HEK293 (cell line): ENCODE results near the gene DLGAP3.

Source experiments
- CTCF ChIA-PET: fragments of 350-600 bp; formaldehyde crosslinking; extraction: SDS; loops from one replicate; lab custom pipeline; 2021; ENCODE audit warnings: antibody characterized with exemption; lab: Yijun Ruan, JAX
- POLR2A ChIA-PET: fragments of 300-600 bp; formaldehyde crosslinking; extraction: SDS; loops from one replicate; lab custom pipeline; 2020; ENCODE audit warnings: antibody characterized with exemption, inconsistent platforms; lab: Yijun Ruan, JAX
- H3K27ac ChIP-seq: fragments of 200-500 bp; sonication (Bioruptor generic); 2 replicates; pipeline ENCODE4 v1.5.1; 2014; ENCODE audit warnings: low read depth, low read length, control low read depth, inconsistent platforms; ENCODE audit errors: extremely low read depth
- H3K36me3 ChIP-seq, 2 experiments: fragments of 200-500 bp in 1 of 2; sonication (Bioruptor generic) in 1 of 2; 1 replicate in 1 of 2; 2 replicates in 1 of 2; pipeline ENCODE4 v1.5.1; 2014 to 2017; ENCODE audit warnings: inconsistent platforms in 2 of 2, low read length in 2 of 2; ENCODE audit not compliant: control insufficient read depth in 2 of 2, insufficient read depth in 1 of 2
- H3K4me1 ChIP-seq: fragments of 200-500 bp; sonication (Bioruptor generic); 2 replicates; pipeline ENCODE4 v1.5.1; 2014; ENCODE audit warnings: mild to moderate bottlenecking, low read length, inconsistent platforms; ENCODE audit not compliant: control insufficient read depth, insufficient read depth
- H3K4me3 ChIP-seq: 2 replicates; pipeline ENCODE4 v1.5.1; 2011; ENCODE audit warnings: low read depth, mild to moderate bottlenecking, control low read depth, low read length, moderate library complexity
- H3K9me3 ChIP-seq: fragments of 200-500 bp; sonication (Bioruptor generic); 2 replicates; pipeline ENCODE4 v1.5.1; 2014; ENCODE audit warnings: low read depth, low read length, inconsistent platforms; ENCODE audit not compliant: control insufficient read depth, insufficient read depth
- EGR2 ChIP-seq: fragments of 450-650 bp; formaldehyde crosslinking; IDR thresholded peaks from 2 replicates; pipeline ENCODE4 v1.5.1; 2016; ENCODE audit warnings: low read depth, missing biosample characterization, missing genetic modification characterization
- HOXD13 ChIP-seq: sonication (generic); formaldehyde crosslinking; IDR thresholded peaks from 2 replicates; pipeline ENCODE4 v1.8.0; 2022; ENCODE audit warnings: missing genetic modification reagents, borderline replicate concordance
- INSM2 ChIP-seq: fragments of 450-650 bp; formaldehyde crosslinking; IDR thresholded peaks from 2 replicates; pipeline ENCODE4 v1.5.1; 2016; ENCODE audit warnings: missing biosample characterization, missing genetic modification characterization
- KLF16 ChIP-seq: fragments of 450-650 bp; formaldehyde crosslinking; IDR thresholded peaks from 2 replicates; pipeline ENCODE4 v1.5.1; 2017; ENCODE audit warnings: missing biosample characterization, missing genetic modification characterization
- MZF1 ChIP-seq: fragments of 450-650 bp; formaldehyde crosslinking; IDR thresholded peaks from 2 replicates; pipeline ENCODE4 v1.5.1; 2017; ENCODE audit warnings: missing biosample characterization, missing genetic modification characterization, borderline replicate concordance
- OVOL3 ChIP-seq: fragments of 450-650 bp; formaldehyde crosslinking; IDR thresholded peaks from 2 replicates; pipeline ENCODE4 v1.5.1; 2016; ENCODE audit warnings: missing biosample characterization, missing genetic modification characterization
- SP7 ChIP-seq: fragments of 450-650 bp; formaldehyde crosslinking; IDR thresholded peaks from 2 replicates; pipeline ENCODE4 v1.5.1; 2016; ENCODE audit warnings: missing biosample characterization, missing genetic modification characterization
- WT1 ChIP-seq: fragments of 450-650 bp; formaldehyde crosslinking; IDR thresholded peaks from 2 replicates; pipeline ENCODE4 v1.5.1; 2016; ENCODE audit warnings: missing biosample characterization, missing genetic modification characterization
- ZBTB21 ChIP-seq: fragments of 450-650 bp; formaldehyde crosslinking; IDR thresholded peaks from 2 replicates; pipeline ENCODE4 v1.5.1; 2017; ENCODE audit warnings: missing biosample characterization, missing genetic modification characterization
- ZNF157 ChIP-seq: fragments of 450-650 bp; formaldehyde crosslinking; IDR thresholded peaks from 2 replicates; pipeline ENCODE4 v1.5.1; 2016; ENCODE audit warnings: missing biosample characterization, missing genetic modification characterization
- ZNF302 ChIP-seq: fragments of 450-650 bp; formaldehyde crosslinking; IDR thresholded peaks from 2 replicates; pipeline ENCODE4 v1.5.1; 2016; ENCODE audit warnings: missing biosample characterization, missing genetic modification characterization, low read depth
- ZNF350 ChIP-seq: fragments of 450-650 bp; formaldehyde crosslinking; IDR thresholded peaks from 2 replicates; pipeline ENCODE4 v1.5.0; 2017; ENCODE audit warnings: missing biosample characterization, mild to moderate bottlenecking, missing genetic modification characterization
- ZNF366 ChIP-seq: fragments of 450-650 bp; formaldehyde crosslinking; conservative IDR thresholded peaks from 2 replicates; pipeline ENCODE4 v1.5.1; 2016; ENCODE audit warnings: missing biosample characterization, missing genetic modification characterization
- ZNF610 ChIP-seq: fragments of 450-650 bp; formaldehyde crosslinking; IDR thresholded peaks from 2 replicates; pipeline ENCODE4 v1.5.1; 2016; ENCODE audit warnings: missing biosample characterization, missing genetic modification characterization, borderline replicate concordance
- ZNF660 ChIP-seq: fragments of 450-650 bp; IDR thresholded peaks from 2 replicates; pipeline ENCODE4 v1.5.1; 2018; ENCODE audit warnings: missing biosample characterization, mild to moderate bottlenecking, missing genetic modification characterization
- TF ChIP-seq, protein P1 (sequence below): fragments of 450-650 bp; formaldehyde crosslinking; IDR thresholded peaks from 2 replicates; pipeline ENCODE4 v1.5.1; 2016; ENCODE audit warnings: missing biosample characterization, missing genetic modification characterization
- TF ChIP-seq, protein P2 (sequence below): fragments of 450-650 bp; formaldehyde crosslinking; IDR thresholded peaks from 2 replicates; pipeline ENCODE4 v1.5.1; 2017; ENCODE audit warnings: missing biosample characterization, missing genetic modification characterization
- TF ChIP-seq, protein P3 (sequence below): fragments of 450-650 bp; formaldehyde crosslinking; IDR thresholded peaks from 2 replicates; pipeline ENCODE4 v1.5.1; 2016; ENCODE audit warnings: missing biosample characterization, missing genetic modification characterization
- TF ChIP-seq, protein P4 (sequence below): fragments of 450-650 bp; formaldehyde crosslinking; IDR thresholded peaks from 2 replicates; pipeline ENCODE4 v1.5.1; 2016; ENCODE audit warnings: missing biosample characterization, missing genetic modification characterization, borderline replicate concordance
- TF ChIP-seq, protein P5 (sequence below): fragments of 450-650 bp; formaldehyde crosslinking; IDR thresholded peaks from 2 replicates; pipeline ENCODE4 v1.5.1; 2016; ENCODE audit warnings: missing biosample characterization, missing genetic modification characterization

DLGAP3 gene

DNA sequence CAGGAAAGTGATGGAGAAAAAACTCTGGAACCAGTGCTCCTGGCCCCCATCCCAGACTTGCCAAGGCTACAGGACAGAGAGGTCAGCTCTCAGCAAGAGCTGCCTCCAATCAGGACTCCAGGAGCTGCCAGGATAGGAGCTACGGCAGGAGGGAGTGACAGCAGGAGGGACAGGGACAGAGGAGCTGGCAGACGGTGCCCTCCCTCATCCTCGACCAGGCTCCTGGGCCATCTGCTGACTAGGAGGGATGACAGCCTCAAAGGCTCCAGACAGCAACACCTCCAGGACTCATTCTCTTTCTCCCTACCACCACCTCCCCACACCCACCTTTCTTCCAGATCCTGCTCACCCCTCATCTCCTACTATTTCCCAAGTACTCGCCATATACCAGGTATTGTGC lies 22.7 kb downstream of the DLGAP3 start (continued):
- no peak for TF ChIP-seq WT1 (tag by site-specific recombination)

DNA sequence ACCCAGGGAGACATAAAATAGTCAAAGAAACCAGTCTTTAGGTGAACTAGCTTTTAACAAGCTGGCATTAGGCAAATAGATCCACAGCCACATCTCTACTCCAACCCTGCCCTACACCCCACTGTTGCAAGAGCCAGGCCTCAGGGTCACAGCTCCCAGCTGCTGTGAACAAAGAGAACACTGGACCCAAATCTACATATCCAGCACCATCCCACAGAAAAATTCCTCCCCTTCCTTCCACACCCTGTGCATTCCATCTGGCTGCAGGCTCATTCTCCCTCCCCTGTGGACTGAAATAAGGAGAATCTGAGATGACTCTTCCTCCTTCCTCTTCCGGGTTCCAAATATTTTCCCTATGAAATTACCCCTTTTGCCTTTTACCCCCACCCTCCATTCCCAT lies 23.2 kb downstream of the DLGAP3 start:
- ChIA-PET POLR2A (no interaction called here), CTCF (no interaction called here)
- H3K9me3 ChIP-seq: no peaks in the 10 kb centered on the region
- H3K4me3 ChIP-seq: no peak overlapping the region
- no peaks in the 10 kb centered on the region for H3K36me3 ChIP-seq
- TF ChIP-seq, protein P1, sequence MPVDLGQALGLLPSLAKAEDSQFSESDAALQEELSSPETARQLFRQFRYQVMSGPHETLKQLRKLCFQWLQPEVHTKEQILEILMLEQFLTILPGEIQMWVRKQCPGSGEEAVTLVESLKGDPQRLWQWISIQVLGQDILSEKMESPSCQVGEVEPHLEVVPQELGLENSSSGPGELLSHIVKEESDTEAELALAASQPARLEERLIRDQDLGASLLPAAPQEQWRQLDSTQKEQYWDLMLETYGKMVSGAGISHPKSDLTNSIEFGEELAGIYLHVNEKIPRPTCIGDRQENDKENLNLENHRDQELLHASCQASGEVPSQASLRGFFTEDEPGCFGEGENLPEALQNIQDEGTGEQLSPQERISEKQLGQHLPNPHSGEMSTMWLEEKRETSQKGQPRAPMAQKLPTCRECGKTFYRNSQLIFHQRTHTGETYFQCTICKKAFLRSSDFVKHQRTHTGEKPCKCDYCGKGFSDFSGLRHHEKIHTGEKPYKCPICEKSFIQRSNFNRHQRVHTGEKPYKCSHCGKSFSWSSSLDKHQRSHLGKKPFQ: no peak
- no peak for TF ChIP-seq ZNF366 (tag by site-specific recombination)
- TF ChIP-seq INSM2: no peak
- no peak for TF ChIP-seq ZNF660 (tag by site-specific recombination)
- TF ChIP-seq, protein P2, sequence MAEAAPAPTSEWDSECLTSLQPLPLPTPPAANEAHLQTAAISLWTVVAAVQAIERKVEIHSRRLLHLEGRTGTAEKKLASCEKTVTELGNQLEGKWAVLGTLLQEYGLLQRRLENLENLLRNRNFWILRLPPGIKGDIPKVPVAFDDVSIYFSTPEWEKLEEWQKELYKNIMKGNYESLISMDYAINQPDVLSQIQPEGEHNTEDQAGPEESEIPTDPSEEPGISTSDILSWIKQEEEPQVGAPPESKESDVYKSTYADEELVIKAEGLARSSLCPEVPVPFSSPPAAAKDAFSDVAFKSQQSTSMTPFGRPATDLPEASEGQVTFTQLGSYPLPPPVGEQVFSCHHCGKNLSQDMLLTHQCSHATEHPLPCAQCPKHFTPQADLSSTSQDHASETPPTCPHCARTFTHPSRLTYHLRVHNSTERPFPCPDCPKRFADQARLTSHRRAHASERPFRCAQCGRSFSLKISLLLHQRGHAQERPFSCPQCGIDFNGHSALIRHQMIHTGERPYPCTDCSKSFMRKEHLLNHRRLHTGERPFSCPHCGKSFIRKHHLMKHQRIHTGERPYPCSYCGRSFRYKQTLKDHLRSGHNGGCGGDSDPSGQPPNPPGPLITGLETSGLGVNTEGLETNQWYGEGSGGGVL (tag by site-specific recombination): no peak
- no peak for TF ChIP-seq ZNF157 (tag by site-specific recombination)
- TF ChIP-seq ZBTB21: no peak
- TF ChIP-seq, protein P3, sequence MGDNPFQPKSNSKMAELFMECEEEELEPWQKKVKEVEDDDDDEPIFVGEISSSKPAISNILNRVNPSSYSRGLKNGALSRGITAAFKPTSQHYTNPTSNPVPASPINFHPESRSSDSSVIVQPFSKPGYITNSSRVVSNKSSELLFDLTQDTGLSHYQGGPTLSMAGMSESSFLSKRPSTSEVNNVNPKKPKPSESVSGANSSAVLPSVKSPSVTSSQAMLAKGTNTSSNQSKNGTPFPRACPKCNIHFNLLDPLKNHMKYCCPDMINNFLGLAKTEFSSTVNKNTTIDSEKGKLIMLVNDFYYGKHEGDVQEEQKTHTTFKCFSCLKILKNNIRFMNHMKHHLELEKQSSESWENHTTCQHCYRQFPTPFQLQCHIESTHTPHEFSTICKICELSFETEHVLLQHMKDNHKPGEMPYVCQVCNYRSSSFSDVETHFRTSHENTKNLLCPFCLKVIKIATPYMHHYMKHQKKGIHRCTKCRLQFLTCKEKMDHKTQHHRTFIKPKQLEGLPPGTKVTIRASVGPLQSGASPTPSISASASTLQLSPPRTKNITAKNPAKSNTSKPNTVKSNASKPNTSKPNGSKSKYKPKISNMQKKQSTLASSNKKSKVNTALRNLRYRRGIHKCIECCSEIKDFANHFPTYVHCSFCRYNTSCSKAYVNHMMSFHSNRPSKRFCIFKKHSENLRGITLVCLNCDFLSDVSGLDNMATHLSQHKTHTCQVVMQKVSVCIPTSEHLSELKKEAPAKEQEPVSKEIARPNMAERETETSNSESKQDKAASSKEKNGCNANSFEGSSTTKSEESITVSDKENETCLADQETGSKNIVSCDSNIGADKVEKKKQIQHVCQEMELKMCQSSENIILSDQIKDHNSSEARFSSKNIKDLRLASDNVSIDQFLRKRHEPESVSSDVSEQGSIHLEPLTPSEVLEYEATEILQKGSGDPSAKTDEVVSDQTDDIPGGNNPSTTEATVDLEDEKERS (tag by site-specific recombination): no peak
- TF ChIP-seq ZNF610 (tag by site-specific recombination): no peak
- TF ChIP-seq ZNF302 (tag by site-specific recombination): no peak
- no peak for TF ChIP-seq HOXD13 (CRISPR knock-in tag)
- TF ChIP-seq EGR2 (tag by site-specific recombination): no peak
- H3K27ac ChIP-seq: no peak overlapping the region
- no peaks in the 10 kb centered on the region for H3K4me1 ChIP-seq

- H3K4me1 ChIP-seq: no peaks in the 10 kb centered on the region
- H3K27ac ChIP-seq: no peak overlapping the region
- ChIA-PET POLR2A (no interaction called here), CTCF (no interaction called here)
- no peaks in the 10 kb centered on the region for H3K36me3 ChIP-seq
- no peak overlapping the region for H3K4me3 ChIP-seq
- no peaks in the 10 kb centered on the region for H3K9me3 ChIP-seq
- TF ChIP-seq ZNF350 (tag by site-specific recombination) (no peak), SP7 (no peak), OVOL3 (tag by site-specific recombination) (no peak), MZF1 (no peak), KLF16 (no peak)
- TF ChIP-seq, protein P4, sequence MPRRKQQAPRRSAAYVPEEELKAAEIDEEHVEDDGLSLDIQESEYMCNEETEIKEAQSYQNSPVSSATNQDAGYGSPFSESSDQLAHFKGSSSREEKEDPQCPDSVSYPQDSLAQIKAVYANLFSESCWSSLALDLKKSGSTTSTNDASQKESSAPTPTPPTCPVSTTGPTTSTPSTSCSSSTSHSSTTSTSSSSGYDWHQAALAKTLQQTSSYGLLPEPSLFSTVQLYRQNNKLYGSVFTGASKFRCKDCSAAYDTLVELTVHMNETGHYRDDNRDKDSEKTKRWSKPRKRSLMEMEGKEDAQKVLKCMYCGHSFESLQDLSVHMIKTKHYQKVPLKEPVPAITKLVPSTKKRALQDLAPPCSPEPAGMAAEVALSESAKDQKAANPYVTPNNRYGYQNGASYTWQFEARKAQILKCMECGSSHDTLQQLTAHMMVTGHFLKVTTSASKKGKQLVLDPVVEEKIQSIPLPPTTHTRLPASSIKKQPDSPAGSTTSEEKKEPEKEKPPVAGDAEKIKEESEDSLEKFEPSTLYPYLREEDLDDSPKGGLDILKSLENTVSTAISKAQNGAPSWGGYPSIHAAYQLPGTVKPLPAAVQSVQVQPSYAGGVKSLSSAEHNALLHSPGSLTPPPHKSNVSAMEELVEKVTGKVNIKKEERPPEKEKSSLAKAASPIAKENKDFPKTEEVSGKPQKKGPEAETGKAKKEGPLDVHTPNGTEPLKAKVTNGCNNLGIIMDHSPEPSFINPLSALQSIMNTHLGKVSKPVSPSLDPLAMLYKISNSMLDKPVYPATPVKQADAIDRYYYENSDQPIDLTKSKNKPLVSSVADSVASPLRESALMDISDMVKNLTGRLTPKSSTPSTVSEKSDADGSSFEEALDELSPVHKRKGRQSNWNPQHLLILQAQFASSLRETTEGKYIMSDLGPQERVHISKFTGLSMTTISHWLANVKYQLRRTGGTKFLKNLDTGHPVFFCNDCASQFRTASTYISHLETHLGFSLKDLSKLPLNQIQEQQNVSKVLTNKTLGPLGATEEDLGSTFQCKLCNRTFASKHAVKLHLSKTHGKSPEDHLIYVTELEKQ (tag by site-specific recombination): no peak
- TF ChIP-seq, protein P5, sequence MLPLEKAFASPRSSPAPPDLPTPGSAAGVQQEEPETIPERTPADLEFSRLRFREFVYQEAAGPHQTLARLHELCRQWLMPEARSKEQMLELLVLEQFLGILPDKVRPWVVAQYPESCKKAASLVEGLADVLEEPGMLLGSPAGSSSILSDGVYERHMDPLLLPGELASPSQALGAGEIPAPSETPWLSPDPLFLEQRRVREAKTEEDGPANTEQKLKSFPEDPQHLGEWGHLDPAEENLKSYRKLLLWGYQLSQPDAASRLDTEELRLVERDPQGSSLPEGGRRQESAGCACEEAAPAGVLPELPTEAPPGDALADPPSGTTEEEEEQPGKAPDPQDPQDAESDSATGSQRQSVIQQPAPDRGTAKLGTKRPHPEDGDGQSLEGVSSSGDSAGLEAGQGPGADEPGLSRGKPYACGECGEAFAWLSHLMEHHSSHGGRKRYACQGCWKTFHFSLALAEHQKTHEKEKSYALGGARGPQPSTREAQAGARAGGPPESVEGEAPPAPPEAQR (tag by site-specific recombination): no peak
Measured at GRCh38 chr1:34905098-34905459, 24.4 kb downstream of the DLGAP3 start.
